ENCODE measurements around the gene BRMS1.
A peak's percentile ranks its signal among the peaks of the same experiment; 100 is the strongest.
"Not testable (repeated sequence)": the region's sequence is repeated elsewhere in the genome, so short reads cannot be mapped to it uniquely, and the experiment has no call there.

Gene BRMS1, protein sequence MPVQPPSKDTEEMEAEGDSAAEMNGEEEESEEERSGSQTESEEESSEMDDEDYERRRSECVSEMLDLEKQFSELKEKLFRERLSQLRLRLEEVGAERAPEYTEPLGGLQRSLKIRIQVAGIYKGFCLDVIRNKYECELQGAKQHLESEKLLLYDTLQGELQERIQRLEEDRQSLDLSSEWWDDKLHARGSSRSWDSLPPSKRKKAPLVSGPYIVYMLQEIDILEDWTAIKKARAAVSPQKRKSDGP

DNA sequence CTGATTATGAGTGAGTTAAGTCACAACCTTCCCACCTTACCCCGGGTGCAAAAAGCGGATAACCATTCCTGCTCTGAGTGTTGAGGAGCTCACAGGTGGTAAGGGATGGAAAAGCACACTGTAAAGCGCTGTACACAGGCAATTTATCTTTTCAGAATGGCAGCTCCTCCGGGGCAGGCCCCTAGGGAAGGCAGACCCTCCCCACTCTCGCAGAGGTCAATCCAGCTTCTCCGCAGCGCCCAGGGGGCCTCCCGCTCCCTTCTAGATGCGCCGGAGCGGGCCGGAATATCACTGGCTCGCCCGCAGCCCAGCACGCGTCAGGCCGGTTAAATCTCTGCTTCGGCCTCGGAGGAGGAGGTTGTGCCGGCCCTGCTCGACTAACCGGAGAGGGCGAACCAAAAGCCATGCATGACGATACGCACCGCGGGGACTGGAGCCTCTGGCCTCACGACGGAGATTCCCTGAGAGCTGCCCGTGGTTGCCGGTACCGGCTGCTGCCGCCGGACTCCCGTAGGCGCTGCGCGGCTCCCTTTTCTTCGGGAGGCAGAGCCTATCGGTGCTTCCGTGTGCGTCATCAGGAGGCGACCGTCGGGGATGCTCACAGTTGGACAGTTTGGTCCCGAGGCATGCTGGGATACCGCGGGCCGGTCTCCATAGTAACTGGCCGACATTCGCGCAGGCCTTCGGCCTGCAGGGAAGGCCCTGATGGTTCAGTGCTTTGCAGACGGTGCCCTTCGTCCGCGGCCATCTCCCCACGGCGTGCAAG lies at the start of gene BRMS1:
TSS of gene BRMS1 (minus strand) at position 555 of the 766 bp plus-strand sequence. CDS start 2,870 bp downstream, outside the sequence.
- H3K36me3 Mint-ChIP-seq (ENCODE audit: low read depth): peaks cover 15% of the 10 kb centered on the region
- H3K9me3 Mint-ChIP-seq: no peaks in the 10 kb centered on the region
- H3K27me3 Mint-ChIP-seq (ENCODE audit: low read depth): peaks cover 4% of the 10 kb centered on the region
- peaks cover 29% of the 10 kb centered on the region for H3K4me1 Mint-ChIP-seq (ENCODE audit: low read depth)
- peak within 1 kb of the TSS; percentile 95 for H3K4me3 Mint-ChIP-seq
- peak within 1 kb of the TSS; percentile 92 for H3K27ac Mint-ChIP-seq

DNA sequence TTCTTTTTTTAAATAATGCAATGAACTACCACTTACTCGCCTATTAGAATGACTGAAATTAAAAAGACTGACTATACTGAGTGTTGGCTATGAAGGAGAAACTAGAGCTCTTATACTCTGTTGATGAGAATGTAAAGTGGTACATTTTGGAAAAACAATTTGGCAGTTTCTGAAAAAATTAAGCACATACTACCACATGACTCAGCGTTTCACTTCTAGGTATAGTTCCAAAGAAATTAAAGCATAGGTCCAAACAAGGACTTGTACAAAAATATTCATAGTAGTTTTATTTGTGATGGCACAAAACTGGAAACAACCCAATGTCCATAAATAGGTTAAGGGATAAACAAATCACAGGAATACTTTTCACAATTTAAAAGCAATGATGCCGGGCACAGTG lies 49.0 kb upstream of the BRMS1 start:
- H3K4me3 Mint-ChIP-seq: no peak overlapping the region
- H3K36me3 Mint-ChIP-seq (ENCODE audit: low read depth): no peaks in the 10 kb centered on the region
- peaks cover 7% of the 10 kb centered on the region for H3K27me3 Mint-ChIP-seq (ENCODE audit: low read depth)
- H3K4me1 Mint-ChIP-seq (ENCODE audit: low read depth): peaks cover 2% of the 10 kb centered on the region
- no peak overlapping the region for H3K27ac Mint-ChIP-seq
- H3K9me3 Mint-ChIP-seq: no peaks in the 10 kb centered on the region

DNA sequence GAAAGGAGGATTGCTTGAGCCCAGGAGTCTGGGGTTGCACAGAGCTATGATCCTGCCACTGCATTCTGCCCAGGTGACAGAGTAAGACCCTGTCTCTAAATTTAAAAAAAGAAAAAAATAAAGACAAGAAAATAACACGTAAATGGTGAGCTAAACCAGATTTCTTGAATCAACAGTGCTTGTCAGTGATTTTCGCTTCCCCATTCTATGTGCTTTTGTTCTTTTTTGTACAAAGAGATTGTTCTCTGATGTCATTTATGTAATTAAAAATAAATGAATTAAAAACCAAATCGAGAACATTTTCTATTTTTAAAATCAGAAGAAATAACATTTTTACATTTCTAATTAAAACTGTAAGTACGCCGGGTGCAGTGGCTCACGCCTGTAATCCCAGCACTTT lies 46.4 kb upstream of the BRMS1 start:
- peaks cover 6% of the 10 kb centered on the region for H3K4me1 Mint-ChIP-seq (ENCODE audit: low read depth)
- no peak overlapping the region for H3K4me3 Mint-ChIP-seq
- H3K27ac Mint-ChIP-seq: no peak overlapping the region
- no peaks in the 10 kb centered on the region for H3K36me3 Mint-ChIP-seq (ENCODE audit: low read depth)
- peaks cover 7% of the 10 kb centered on the region for H3K27me3 Mint-ChIP-seq (ENCODE audit: low read depth)
- no peaks in the 10 kb centered on the region for H3K9me3 Mint-ChIP-seq

DNA sequence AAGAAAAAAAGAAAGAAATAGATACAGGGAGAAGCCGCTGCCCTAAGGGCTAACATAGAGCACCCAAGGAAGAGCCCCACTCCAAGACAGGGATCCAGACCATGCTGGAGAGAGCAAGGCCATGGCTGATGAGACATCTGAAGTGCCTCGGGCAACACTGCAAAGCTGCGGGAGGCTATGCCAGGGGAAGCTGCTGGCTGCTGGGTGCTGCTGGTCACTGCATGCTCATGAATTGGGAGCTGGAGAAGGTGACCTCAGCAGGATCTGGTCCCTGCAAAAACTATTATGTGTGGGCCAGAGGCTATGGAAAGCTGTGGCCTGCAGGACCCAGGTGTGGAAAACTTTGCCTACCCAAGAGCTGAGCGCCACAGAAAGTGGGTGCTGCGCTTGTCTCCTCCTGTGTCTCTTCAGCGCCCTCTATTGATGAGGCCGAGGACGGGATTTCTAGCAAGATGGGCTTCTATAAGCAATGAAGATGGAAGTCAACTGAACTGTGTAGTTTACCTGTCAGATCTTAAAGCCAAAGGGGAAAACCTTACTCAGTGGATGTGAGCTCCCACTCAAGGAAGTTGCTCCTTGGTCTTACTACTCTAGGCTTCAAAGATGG lies 44.0 kb upstream of the BRMS1 start:
- Mint-ChIP-seq H3K27me3 (ENCODE audit: low read depth) (peaks cover 5% of the 10 kb centered on the region), H3K27ac (no peak overlapping the region), H3K4me3 (no peak overlapping the region), H3K36me3 (ENCODE audit: low read depth) (no peaks in the 10 kb centered on the region), H3K9me3 (no peaks in the 10 kb centered on the region), H3K4me1 (ENCODE audit: low read depth) (peaks cover 11% of the 10 kb centered on the region)

DNA sequence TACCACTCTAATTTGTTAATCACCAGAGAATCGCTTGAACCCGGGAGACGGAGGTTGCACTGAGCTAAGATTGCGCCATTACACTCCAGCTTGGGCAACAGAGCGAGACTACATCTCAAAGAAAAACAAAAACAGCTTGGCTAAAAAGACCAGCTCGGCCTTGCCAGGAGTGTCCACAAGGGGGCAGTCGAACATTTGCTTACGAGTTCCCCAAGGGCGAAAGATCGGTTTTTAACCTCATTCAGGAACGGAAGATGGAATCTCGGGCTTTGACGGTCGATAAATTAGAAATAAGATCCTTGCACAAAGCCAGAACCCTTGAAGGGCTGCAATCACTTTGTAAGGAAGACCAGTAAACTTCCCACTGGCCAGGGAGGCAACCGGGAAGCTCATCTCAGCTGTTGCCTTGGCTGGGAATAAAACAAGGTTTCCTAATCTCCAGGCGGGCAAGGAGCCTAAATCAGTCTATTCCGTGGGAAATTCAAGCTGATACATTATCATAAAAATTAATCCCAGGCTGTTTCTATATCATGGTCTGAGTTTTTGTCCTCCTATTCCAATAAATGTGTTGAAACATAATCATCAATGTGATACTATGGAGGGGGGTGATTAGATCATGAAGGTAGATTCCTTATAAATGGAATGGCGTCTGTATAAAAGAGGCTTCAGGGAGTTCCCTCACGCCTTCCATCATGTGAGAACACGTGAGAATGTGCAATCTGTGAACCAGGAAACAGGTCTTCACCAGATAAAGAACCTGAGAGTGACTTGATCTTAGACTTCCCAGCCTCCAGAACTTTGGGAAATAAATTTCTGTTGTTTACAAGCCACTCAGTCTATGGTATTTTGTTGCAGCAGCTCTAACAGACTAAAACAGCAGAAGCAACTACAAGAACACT lies 41.5 kb upstream of the BRMS1 start:
- Mint-ChIP-seq H3K4me3 (peak overlapping the region; percentile 5), H3K36me3 (ENCODE audit: low read depth) (no peaks in the 10 kb centered on the region), H3K27ac (no peak overlapping the region), H3K27me3 (ENCODE audit: low read depth) (peaks cover 3% of the 10 kb centered on the region), H3K9me3 (no peaks in the 10 kb centered on the region), H3K4me1 (ENCODE audit: low read depth) (peaks cover 11% of the 10 kb centered on the region)

DNA sequence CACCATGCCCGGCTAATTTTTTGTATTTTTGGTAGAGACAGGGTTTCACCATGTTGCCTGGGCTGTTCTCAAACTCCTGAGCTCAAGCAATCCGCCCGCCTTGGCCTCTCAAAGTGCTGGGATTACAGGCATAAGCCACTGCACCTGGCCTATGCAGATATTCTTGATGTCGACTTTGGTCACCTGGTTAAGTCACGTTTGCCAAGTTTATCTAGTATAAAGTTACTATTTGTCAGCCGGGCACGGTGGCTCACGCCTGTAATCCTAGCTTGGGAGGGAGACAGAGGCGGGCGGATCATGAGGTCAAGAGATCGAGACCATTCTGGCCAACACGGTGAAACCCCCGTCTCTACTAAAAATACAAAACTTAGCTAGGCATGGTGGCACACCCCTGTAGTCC lies 39.4 kb upstream of the BRMS1 start:
- not testable (repeated sequence) for H3K27me3 Mint-ChIP-seq (ENCODE audit: low read depth); H3K9me3 Mint-ChIP-seq; H3K36me3 Mint-ChIP-seq (ENCODE audit: low read depth); H3K27ac Mint-ChIP-seq; H3K4me3 Mint-ChIP-seq
- H3K4me1 Mint-ChIP-seq (ENCODE audit: low read depth): peaks cover 11% of the 10 kb centered on the region

DNA sequence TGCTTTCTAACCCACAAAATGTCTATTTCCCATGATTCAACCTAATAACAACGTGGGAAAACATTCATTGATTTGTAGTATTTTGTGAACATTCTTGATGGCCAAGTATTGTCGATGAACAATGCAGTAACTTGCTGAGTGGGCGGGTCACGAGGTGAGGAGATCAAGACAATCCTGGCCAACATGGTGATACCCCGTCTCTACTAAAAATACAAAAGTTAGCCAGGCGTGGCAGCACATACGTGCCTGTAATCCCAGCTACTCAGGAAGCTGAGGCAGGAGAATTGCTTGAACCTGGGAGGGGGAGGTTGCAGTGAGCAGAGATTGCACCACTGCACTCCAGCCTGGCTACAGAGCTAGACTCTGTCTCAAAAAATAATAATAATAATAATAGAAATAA lies 35.4 kb upstream of the BRMS1 start:
- H3K4me3 Mint-ChIP-seq; H3K27ac Mint-ChIP-seq; H3K36me3 Mint-ChIP-seq (ENCODE audit: low read depth); H3K4me1 Mint-ChIP-seq (ENCODE audit: low read depth); H3K27me3 Mint-ChIP-seq (ENCODE audit: low read depth); H3K9me3 Mint-ChIP-seq: not testable (repeated sequence)

DNA sequence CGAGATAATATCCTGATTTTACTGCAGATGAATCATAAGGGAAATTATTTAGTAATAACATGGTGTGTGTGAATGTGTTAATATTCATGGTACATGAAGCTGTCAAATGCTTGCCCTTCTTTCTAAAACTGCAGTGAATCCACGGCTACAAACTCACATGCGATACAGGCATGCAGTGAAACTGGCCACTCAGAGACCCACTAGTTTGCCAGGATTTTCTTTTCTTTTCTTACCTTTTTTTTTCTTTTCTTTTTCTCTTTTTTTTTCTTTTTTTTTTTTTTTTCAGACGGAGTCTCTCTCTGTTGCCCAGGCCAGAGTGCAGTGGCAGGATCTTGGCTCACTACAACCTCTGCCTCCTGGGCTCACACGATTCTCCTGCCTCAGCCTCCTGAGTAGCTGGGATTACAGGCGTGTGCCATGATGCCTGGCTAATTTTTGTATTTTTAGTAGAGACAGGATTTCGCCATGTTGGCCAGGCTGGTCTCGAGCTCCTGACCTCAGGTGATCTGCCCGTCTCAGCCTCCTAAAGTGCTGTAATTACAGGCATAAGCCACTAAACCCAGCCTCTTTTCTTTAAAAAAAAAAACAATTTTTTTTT lies 28.9 kb upstream of the BRMS1 start:
- H3K27ac Mint-ChIP-seq; H3K27me3 Mint-ChIP-seq (ENCODE audit: low read depth); H3K4me3 Mint-ChIP-seq; H3K4me1 Mint-ChIP-seq (ENCODE audit: low read depth); H3K9me3 Mint-ChIP-seq; H3K36me3 Mint-ChIP-seq (ENCODE audit: low read depth): not testable (repeated sequence)

DNA sequence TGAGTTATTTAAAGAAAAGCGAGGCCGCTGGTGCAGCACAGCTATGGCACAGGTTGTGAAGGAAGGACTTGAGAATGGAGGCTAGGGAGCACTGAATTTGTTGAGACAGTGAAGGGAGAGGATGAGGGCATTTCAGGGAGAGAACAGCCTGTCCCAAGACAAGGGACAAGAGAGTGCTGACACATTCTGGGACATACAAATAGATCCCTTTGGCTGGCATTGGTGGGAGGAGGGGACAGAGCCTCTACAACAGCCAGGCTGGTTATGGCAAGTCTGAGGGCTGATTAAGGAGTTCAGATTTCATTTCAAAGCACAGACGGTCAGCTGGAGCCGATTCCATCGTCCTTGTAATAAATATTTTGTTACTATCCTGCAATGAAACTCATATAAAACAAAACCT lies 28.4 kb upstream of the BRMS1 start:
- no peak overlapping the region for H3K4me3 Mint-ChIP-seq

DNA sequence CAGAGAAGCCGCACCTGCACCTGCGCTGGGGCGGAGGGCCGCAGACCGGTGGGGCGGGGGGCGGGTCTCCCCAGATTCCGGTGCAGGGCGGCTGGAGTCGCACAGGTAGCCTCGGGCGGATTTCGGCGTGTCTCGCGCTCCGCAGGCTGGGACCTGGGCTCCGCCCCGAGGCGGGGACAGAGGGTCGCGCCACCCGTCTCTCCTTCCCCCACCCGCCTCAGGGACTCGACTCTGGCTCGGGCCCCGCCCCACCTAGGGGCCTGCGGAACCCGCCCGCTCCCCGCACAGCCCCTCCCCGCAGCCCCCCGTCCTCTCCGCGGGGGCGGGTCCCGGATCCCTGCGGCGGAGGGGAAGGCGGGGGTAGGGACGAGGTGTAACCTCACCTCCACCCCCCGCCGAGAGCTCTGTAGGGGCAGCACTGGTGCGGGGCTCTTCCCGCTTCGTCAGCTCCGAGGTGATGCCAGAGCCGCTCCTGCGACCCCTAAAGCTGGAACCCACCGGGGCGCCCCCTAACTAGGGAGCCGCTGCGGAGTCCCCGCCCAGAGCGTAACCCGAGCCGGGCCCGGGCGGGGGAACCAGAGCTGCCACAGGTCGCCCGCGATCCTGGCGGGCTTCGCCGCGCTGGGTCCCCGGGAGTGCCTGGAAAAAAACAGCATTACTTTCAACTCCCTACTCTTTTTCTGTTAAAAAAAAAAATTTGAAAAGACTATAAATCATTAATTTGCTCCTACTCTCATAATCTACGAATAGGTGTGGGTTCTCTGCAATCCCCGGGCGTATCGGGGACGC lies 26.9 kb upstream of the BRMS1 start, which contains the start of gene SLC29A2:
TSS of gene SLC29A2 (minus strand) at position 134 of the 789 bp plus-strand sequence. CDS start 169 bp downstream, outside the sequence.
- peak within 1 kb of the TSS; percentile 87 for H3K4me3 Mint-ChIP-seq
- peaks cover 3% of the 10 kb centered on the region for H3K27me3 Mint-ChIP-seq (ENCODE audit: low read depth)
- peaks cover 4% of the 10 kb centered on the region for H3K36me3 Mint-ChIP-seq (ENCODE audit: low read depth)
- peak within 1 kb of the TSS; percentile 94 for H3K27ac Mint-ChIP-seq
- H3K9me3 Mint-ChIP-seq: no peaks in the 10 kb centered on the region
- H3K4me1 Mint-ChIP-seq (ENCODE audit: low read depth): peaks cover 9% of the 10 kb centered on the region

More for the DNA sequence above, 28.4 kb upstream of the BRMS1 start:
- Mint-ChIP-seq H3K9me3 (no peaks in the 10 kb centered on the region), H3K27ac (no peak overlapping the region), H3K36me3 (ENCODE audit: low read depth) (peaks cover 2% of the 10 kb centered on the region), H3K27me3 (ENCODE audit: low read depth) (peaks cover 6% of the 10 kb centered on the region), H3K4me1 (ENCODE audit: low read depth) (peaks cover 9% of the 10 kb centered on the region)

DNA sequence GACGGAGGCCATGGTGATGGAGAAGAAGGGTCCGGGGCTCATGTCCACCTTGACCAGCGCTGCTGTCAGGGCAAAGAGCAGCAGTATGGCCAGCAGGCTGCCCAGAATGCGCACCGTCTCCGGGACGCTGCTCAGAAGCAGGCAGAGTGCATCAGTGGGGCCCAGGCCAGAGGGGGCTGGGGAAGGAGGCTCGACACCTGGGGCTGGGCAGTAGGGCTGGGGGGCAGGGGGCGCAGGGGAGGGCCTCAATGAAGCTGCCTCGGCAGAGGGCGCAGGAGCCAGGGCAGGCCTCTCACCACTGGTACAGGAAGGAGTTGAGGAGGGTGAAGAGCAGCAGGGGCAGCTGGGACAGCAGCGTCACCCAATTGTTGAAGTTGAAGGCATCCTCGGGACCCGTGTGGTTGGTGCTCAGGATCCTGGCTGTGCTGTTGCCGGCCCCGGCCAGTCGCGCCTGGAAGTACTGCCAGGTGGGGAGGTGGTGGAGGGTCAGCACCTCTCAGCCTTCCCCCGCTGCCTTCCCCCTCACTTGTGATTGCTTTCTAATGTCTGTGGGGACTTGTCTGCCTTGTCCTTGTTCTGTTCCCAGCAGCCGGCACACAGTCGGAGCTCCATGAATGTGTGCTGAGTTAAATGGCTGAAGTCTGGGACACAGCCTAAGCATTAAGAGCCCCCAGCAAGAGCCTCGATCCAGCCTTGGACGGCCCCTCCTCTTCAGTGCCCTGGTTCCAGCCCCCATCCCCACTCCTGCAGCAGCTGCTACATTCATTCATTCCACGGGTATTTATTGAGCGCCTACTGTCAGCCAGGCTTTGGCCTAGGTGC lies 24.4 kb upstream of the BRMS1 start:
- peaks cover 4% of the 10 kb centered on the region for H3K36me3 Mint-ChIP-seq (ENCODE audit: low read depth)
- H3K4me1 Mint-ChIP-seq (ENCODE audit: low read depth): peaks cover 9% of the 10 kb centered on the region
- H3K4me3 Mint-ChIP-seq: no peak overlapping the region
- H3K27ac Mint-ChIP-seq: no peak overlapping the region
- no peaks in the 10 kb centered on the region for H3K27me3 Mint-ChIP-seq (ENCODE audit: low read depth)
- no peaks in the 10 kb centered on the region for H3K9me3 Mint-ChIP-seq

DNA sequence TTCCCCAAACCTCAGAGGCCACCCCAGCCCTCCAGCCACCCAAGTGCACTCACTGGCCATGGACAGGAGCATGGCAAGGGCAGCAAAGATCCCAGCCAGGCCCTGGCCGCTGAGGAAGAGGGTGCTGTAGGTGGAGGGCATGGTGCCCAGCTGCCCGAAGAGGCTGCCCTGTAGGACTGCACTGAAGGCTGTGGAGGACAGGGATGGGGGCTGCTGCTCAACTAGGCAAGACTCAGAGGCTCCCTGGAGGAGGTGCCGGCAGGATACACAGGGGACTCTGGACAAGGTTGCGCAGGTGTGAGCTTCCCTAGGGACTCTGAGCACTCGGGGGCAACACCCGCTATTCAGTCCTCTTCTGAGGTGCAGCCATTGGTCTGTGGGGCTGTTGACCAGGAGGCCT lies 23.6 kb upstream of the BRMS1 start:
- H3K4me1 Mint-ChIP-seq (ENCODE audit: low read depth): peaks cover 9% of the 10 kb centered on the region
- H3K36me3 Mint-ChIP-seq (ENCODE audit: low read depth): peaks cover 4% of the 10 kb centered on the region
- no peak overlapping the region for H3K4me3 Mint-ChIP-seq
- no peaks in the 10 kb centered on the region for H3K27me3 Mint-ChIP-seq (ENCODE audit: low read depth)
- no peak overlapping the region for H3K27ac Mint-ChIP-seq
- H3K9me3 Mint-ChIP-seq: no peaks in the 10 kb centered on the region

Data from T-helper 1 cell treated with Interleukin-12 subunit alpha and Interleukin-12 subunit beta and Interleukin-4 antibody, amounts not matched to agents 30 μg/mL and 1 μg/mL, for 36 hours (primary cell).